ENCODE measurements around the gene JAZF1.

DNA sequence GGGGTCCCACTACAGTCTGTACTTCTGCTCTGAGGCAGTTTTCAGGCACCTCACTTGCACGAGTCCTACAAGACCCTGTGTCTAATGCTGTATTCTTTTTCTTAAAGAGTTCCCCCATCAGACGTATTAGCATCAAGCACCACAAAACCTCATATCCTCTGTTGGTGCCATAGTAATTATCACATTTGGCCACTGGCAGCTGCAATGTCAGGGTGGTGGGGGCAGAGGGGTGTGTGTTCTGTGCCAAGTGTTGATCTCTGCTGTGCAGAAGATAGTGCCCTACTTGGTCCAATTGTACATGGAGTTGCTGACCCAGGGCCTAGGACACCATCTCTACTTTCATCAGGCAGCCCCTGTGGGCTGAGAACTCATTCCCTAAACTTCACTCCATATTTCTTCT lies 20.0 kb upstream of the JAZF1 start:
- TF ChIP-seq, protein P1, sequence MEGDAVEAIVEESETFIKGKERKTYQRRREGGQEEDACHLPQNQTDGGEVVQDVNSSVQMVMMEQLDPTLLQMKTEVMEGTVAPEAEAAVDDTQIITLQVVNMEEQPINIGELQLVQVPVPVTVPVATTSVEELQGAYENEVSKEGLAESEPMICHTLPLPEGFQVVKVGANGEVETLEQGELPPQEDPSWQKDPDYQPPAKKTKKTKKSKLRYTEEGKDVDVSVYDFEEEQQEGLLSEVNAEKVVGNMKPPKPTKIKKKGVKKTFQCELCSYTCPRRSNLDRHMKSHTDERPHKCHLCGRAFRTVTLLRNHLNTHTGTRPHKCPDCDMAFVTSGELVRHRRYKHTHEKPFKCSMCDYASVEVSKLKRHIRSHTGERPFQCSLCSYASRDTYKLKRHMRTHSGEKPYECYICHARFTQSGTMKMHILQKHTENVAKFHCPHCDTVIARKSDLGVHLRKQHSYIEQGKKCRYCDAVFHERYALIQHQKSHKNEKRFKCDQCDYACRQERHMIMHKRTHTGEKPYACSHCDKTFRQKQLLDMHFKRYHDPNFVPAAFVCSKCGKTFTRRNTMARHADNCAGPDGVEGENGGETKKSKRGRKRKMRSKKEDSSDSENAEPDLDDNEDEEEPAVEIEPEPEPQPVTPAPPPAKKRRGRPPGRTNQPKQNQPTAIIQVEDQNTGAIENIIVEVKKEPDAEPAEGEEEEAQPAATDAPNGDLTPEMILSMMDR (conservative IDR thresholded peaks at IDR 0.05; ENCODE audit: low read depth, low read length), result no peak
- TF ChIP-seq EZH2 (IDR thresholded peaks at IDR 0.05; ENCODE audit: borderline replicate concordance, low read depth, low read length, poor library complexity, severe bottlenecking), result no peak
